BJ (cell line): ENCODE measurements around the gene BCL6. TPM values are rescaled to one million over a fixed set of nuclear protein-coding genes. Genes with fewer than 3 reads are reported as not detected.

Experiments used
- CTCF ChIA-PET: fragments of 350-600 bp; formaldehyde crosslinking; extraction: SDS; loops from one replicate; lab custom pipeline; 2021; ENCODE audit warnings: antibody characterized with exemption, inconsistent platforms; lab: Yijun Ruan, JAX
- POLR2A ChIA-PET: fragments of 300-600 bp; sonication (Branson Sonifier 250); formaldehyde crosslinking; extraction: SDS; loops from one replicate; lab custom pipeline; 2021; ENCODE audit warnings: antibody characterized with exemption; lab: Charles Lee
- DNase-seq: peaks from one replicate; pipeline ENCODE4 v3.0.0-alpha.2; 2011; ENCODE audit warnings: low read depth
- H3K27me3 ChIP-seq: 2 replicates; pipeline ENCODE4 v1.6.0; 2011; ENCODE audit warnings: low read length; ENCODE audit not compliant: control insufficient read depth, insufficient read depth
- H3K36me3 ChIP-seq: 2 replicates; pipeline ENCODE4 v1.5.1; 2011; ENCODE audit warnings: low read length; ENCODE audit not compliant: control insufficient read depth, insufficient read depth
- H3K4me3 ChIP-seq: 2 replicates; pipeline ENCODE4 v1.5.1; 2011; ENCODE audit warnings: low read depth, mild to moderate bottlenecking, control low read depth, low read length
- CTCF ChIP-seq: IDR thresholded peaks from 2 replicates; pipeline ENCODE4 v1.5.1; 2011; ENCODE audit warnings: low read depth, mild to moderate bottlenecking, control low read depth, inconsistent platforms, low read length, moderate library complexity; ENCODE audit not compliant: insufficient read depth
- polyA plus RNA-seq: library from polyadenylated mRNA; depleted of rRNA; stranded (reverse); fragments of >200 nt; gene quantifications from 2 replicates; pipeline ENCODE4 v1.2.3, GENCODE V29; 2011

The BCL6 gene
- polyA plus RNA-seq, 1 experiment = 14.1 TPM

- CTCF ChIA-PET = interaction anchor here (1.0 to 5.6 kb wide), 19 partner anchors 11 to 1412 kb away, joined by 3 to 250 read pairs (median 5); partner anchors contain the start of gene RTP2
- TF ChIP-seq CTCF = no peak
- Histone ChIP-seq H3K27me3 (no peaks in the 10 kb centered on the region), H3K36me3 (peaks cover 6% of the 10 kb centered on the region), H3K4me3 (peak overlapping the region; percentile 45)
- no peak for DNase-seq
- POLR2A ChIA-PET = no interaction called here
Observed at GRCh38 chr3:187738071-187738330, 7.3 kb downstream of the BCL6 start.

GRCh38 chr3:187737368-187738070, 7.7 kb downstream of the BCL6 start:
- Histone ChIP-seq H3K36me3 (peaks cover 6% of the 10 kb centered on the region), H3K4me3 (peak overlapping the region; percentile 45), H3K27me3 (no peaks in the 10 kb centered on the region)
- DNase-seq = no peak
- ChIA-PET CTCF (interaction anchor here (1.0 to 5.6 kb wide), 18 partner anchors 10 to 1412 kb away, joined by 3 to 250 read pairs (median 6); partner anchors contain the start of gene RTP2), POLR2A (interaction anchor here (0.7 kb wide), 1 partner anchor 441 kb away, joined by 12 read pairs; no protein-coding TSS in a partner anchor)
- TF ChIP-seq CTCF = peak; percentile 23; the same call in 1 of the 2 replicates

GRCh38 chr3:187737006-187737367, 8.3 kb downstream of the BCL6 start:
- no peak overlapping the region for H3K4me3 ChIP-seq
- peaks cover 6% of the 10 kb centered on the region for H3K36me3 ChIP-seq
- no peaks in the 10 kb centered on the region for H3K27me3 ChIP-seq
- ChIA-PET POLR2A (interaction anchor here (0.7 kb wide), 1 partner anchor 442 kb away, joined by 12 read pairs; no protein-coding TSS in a partner anchor), CTCF (interaction anchor here (1.4 to 5.6 kb wide), 3 partner anchors 609 to 1220 kb away, joined by 3 to 250 read pairs (median 4); no protein-coding TSS in a partner anchor)
- no peak for DNase-seq
- TF ChIP-seq CTCF = no peak

GRCh38 chr3:187736418-187736871, 8.8 kb downstream of the BCL6 start:
- H3K4me3 ChIP-seq = no peak overlapping the region
- no peaks in the 10 kb centered on the region for H3K27me3 ChIP-seq
- no peak for TF ChIP-seq CTCF
- DNase-seq = no peak
- ChIA-PET POLR2A (interaction anchor here (0.7 kb wide), 1 partner anchor 442 kb away, joined by 12 read pairs; no protein-coding TSS in a partner anchor), CTCF (interaction anchor here (5.6 kb wide), 1 partner anchor 1220 kb away, joined by 250 read pairs; no protein-coding TSS in a partner anchor)
- peaks cover 9% of the 10 kb centered on the region for H3K36me3 ChIP-seq

GRCh38 chr3:187735837-187736236, 9.4 kb downstream of the BCL6 start:
- TF ChIP-seq CTCF = no peak
- peaks cover 11% of the 10 kb centered on the region for H3K36me3 ChIP-seq
- H3K4me3 ChIP-seq = no peak overlapping the region
- H3K27me3 ChIP-seq = no peaks in the 10 kb centered on the region
- no peak for DNase-seq
- ChIA-PET CTCF (interaction anchor here (5.6 kb wide), 1 partner anchor 1221 kb away, joined by 250 read pairs; no protein-coding TSS in a partner anchor), POLR2A (no interaction called here)
